ENCODE measurements around the gene RRN3.
"Not testable (repeated sequence)": the region's sequence is repeated elsewhere in the genome, so short reads cannot be mapped to it uniquely, and the experiment has no call there.

The RRN3 gene

DNA sequence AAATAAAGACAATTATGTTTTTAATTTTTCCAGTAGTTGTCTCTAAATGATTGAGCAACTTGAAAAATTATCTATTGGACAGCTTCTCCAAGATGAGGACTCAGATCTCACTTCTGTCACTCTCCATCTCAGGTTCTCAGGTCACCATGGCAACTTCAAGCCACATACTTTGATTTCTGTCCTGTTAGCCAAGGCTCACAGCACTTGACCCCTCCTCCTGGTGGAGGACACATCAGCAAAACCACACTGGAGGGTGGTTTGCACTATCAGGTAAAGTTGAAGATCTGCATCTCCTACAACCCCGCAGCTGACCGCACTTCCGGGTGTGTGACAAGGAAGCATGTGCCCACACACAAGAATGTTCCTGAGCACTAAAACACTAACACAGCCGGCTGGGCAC, 28.1 kb downstream of the RRN3 start:
- not testable (repeated sequence) for H3K4me1 ChIP-seq (ENCODE audit: control insufficient read depth in 2 of 2, insufficient read depth in 1 of 2, low read depth in 1 of 2, low read length in 2 of 2); H2BK15ac ChIP-seq (ENCODE audit: low read length); H2BK5ac ChIP-seq (ENCODE audit: low read length); H3K14ac ChIP-seq (ENCODE audit: low read length); H3K18ac ChIP-seq (ENCODE audit: low read length); H3K27me3 ChIP-seq (ENCODE audit: control insufficient read depth in 3 of 3, insufficient read depth in 3 of 3, low read depth in 1 of 3, low read length in 3 of 3); H3K9ac ChIP-seq (ENCODE audit: low read depth, low read length, poor library complexity); H3K27ac ChIP-seq (replicated peaks; ENCODE audit: low read length); H3K4me3 ChIP-seq (ENCODE audit: low read length in 2 of 2); H3K23ac ChIP-seq (ENCODE audit: low read depth, low read length, poor library complexity); H2BK120ac ChIP-seq (ENCODE audit: low read depth, low read length); DNase-seq (ENCODE audit: low spot score); H3K79me1 ChIP-seq (ENCODE audit: low read depth, low read length); H3K9me3 ChIP-seq (replicated peaks in 1 of 2; ENCODE audit: control insufficient read depth in 2 of 2, insufficient read depth in 1 of 2, low read depth in 1 of 2, low read length in 2 of 2); H4K91ac ChIP-seq (ENCODE audit: low read depth, low read length, poor library complexity); H3K4me2 ChIP-seq (ENCODE audit: insufficient read depth, low read length, poor library complexity, severe bottlenecking); H2AFZ ChIP-seq (ENCODE audit: low read length); H4K8ac ChIP-seq (ENCODE audit: low read depth, low read length); H2BK12ac ChIP-seq (ENCODE audit: low read length); H3K4ac ChIP-seq (ENCODE audit: low read length); H2AK5ac ChIP-seq (ENCODE audit: low read depth, low read length)
- no CpG with 5 or more reads among the region's 4 CpGs for WGBS, 2 donors (ENCODE audit: extremely low coverage in 2 of 2, insufficient read length in 2 of 2, insufficient replicate concordance in 1 of 2)
- H3K36me3 ChIP-seq (replicated peaks in 1 of 2; ENCODE audit: control insufficient read depth in 2 of 2, insufficient read depth in 2 of 2, low read length in 2 of 2): peaks cover 17 to 68% of the 10 kb centered on the region in 2 donors

DNA sequence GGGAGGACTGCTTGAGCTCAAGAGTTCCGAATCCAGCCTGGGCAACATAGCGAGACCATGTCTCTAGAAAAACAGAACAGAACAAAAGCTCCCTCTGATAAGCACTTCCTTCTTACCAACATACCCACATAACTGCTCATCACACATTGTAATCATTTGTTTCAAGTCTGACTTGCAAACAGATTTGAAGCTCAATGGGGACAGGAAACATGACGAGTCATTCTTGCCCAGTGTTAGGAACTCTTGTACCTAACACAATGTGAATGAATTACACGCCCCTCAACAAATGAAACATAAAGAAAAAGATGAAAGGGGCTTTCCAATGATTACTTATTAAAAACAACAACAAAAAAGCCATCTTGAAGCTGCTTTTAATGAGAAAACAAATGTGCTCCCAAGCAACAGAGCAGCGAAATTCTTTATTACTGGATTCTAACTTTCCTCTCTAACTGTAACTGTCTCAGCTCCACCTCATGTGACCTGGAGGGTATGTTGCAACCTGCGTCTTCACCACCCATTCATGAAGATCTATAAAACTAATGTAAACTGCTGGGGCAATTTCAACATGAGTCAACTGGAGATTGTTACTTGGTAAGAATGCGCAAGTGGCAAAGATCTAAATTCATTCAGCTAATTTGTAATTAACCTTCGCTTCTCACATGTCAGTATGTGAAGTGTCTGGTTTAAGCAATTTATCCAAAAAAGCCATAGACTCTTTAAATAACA, 31.8 kb downstream of the RRN3 start:
- not testable (repeated sequence) for H3K9ac ChIP-seq (ENCODE audit: low read depth, low read length, poor library complexity); H3K23ac ChIP-seq (ENCODE audit: low read depth, low read length, poor library complexity); H2BK5ac ChIP-seq (ENCODE audit: low read length); H3K9me3 ChIP-seq (replicated peaks in 1 of 2; ENCODE audit: control insufficient read depth in 2 of 2, insufficient read depth in 1 of 2, low read depth in 1 of 2, low read length in 2 of 2); H3K4me2 ChIP-seq (ENCODE audit: insufficient read depth, low read length, poor library complexity, severe bottlenecking); H2BK12ac ChIP-seq (ENCODE audit: low read length); H3K4ac ChIP-seq (ENCODE audit: low read length); H3K79me1 ChIP-seq (ENCODE audit: low read depth, low read length); H3K18ac ChIP-seq (ENCODE audit: low read length); H4K91ac ChIP-seq (ENCODE audit: low read depth, low read length, poor library complexity); H3K14ac ChIP-seq (ENCODE audit: low read length); H3K27ac ChIP-seq (replicated peaks; ENCODE audit: low read length); H2BK120ac ChIP-seq (ENCODE audit: low read depth, low read length); H2AFZ ChIP-seq (ENCODE audit: low read length); H3K4me1 ChIP-seq (ENCODE audit: control insufficient read depth in 2 of 2, insufficient read depth in 1 of 2, low read depth in 1 of 2, low read length in 2 of 2); DNase-seq (ENCODE audit: low spot score); H3K27me3 ChIP-seq (ENCODE audit: control insufficient read depth in 3 of 3, insufficient read depth in 3 of 3, low read depth in 1 of 3, low read length in 3 of 3); H2AK5ac ChIP-seq (ENCODE audit: low read depth, low read length); H4K8ac ChIP-seq (ENCODE audit: low read depth, low read length); H3K4me3 ChIP-seq (ENCODE audit: low read length in 2 of 2); H2BK15ac ChIP-seq (ENCODE audit: low read length)
- peaks cover 22 to 73% of the 10 kb centered on the region in 2 donors for H3K36me3 ChIP-seq (replicated peaks in 1 of 2; ENCODE audit: control insufficient read depth in 2 of 2, insufficient read depth in 2 of 2, low read length in 2 of 2)
- WGBS, 2 donors (ENCODE audit: extremely low coverage in 2 of 2, insufficient read length in 2 of 2, insufficient replicate concordance in 1 of 2): no CpG with 5 or more reads among the region's 8 CpGs

DNA sequence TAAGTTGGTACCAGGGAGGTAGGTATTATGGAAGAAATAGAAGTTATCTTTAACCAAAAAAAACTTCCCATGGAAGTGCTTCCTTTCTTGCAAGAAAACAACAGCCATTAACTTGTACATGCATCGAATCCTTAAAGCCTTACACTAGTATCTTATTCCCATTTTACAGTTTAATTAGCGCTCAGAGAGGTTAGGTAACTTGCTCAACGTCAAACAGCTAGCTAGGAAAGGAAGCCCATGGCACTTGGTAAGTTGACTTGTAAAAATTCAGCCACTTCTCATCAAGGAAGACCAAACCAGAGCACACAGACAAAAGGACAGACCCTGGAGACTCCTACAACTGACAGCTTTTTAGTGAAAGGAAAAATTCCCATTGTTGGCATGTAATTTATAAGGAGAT, 34.7 kb downstream of the RRN3 start:
- Histone ChIP-seq H3K4me1 (ENCODE audit: control insufficient read depth in 2 of 2, insufficient read depth in 1 of 2, low read depth in 1 of 2, low read length in 2 of 2) (peaks cover 0 to 2% of the 10 kb centered on the region in 2 donors), H3K36me3 (replicated peaks in 1 of 2; ENCODE audit: control insufficient read depth in 2 of 2, insufficient read depth in 2 of 2, low read length in 2 of 2) (peaks cover 20 to 56% of the 10 kb centered on the region in 2 donors), H3K27me3 (ENCODE audit: control insufficient read depth in 3 of 3, insufficient read depth in 3 of 3, low read depth in 1 of 3, low read length in 3 of 3) (no peaks in the 10 kb centered on the region), H3K23ac (ENCODE audit: low read depth, low read length, poor library complexity) (no peak overlapping the region), H2BK15ac (ENCODE audit: low read length) (no peak overlapping the region), H3K14ac (ENCODE audit: low read length) (no peak overlapping the region), H3K9me3 (replicated peaks in 1 of 2; ENCODE audit: control insufficient read depth in 2 of 2, insufficient read depth in 1 of 2, low read depth in 1 of 2, low read length in 2 of 2) (no peaks in the 10 kb centered on the region), H3K4me2 (ENCODE audit: insufficient read depth, low read length, poor library complexity, severe bottlenecking) (no peak overlapping the region), H2AFZ (ENCODE audit: low read length) (no peak overlapping the region), H2BK120ac (ENCODE audit: low read depth, low read length) (no peak overlapping the region), H2BK5ac (ENCODE audit: low read length) (no peak overlapping the region), H3K27ac (replicated peaks; ENCODE audit: low read length) (no peak overlapping the region), H3K79me1 (ENCODE audit: low read depth, low read length) (no peaks in the 10 kb centered on the region), H3K18ac (ENCODE audit: low read length) (no peak overlapping the region), H3K4me3 (ENCODE audit: low read length in 2 of 2) (no peak overlapping the region), H4K8ac (ENCODE audit: low read depth, low read length) (no peak overlapping the region), H3K9ac (ENCODE audit: low read depth, low read length, poor library complexity) (no peak overlapping the region), H2BK12ac (ENCODE audit: low read length) (no peak overlapping the region), H2AK5ac (ENCODE audit: low read depth, low read length) (no peak overlapping the region), H4K91ac (ENCODE audit: low read depth, low read length, poor library complexity) (no peak overlapping the region), H3K4ac (ENCODE audit: low read length) (no peak overlapping the region)
- no peak for DNase-seq (ENCODE audit: low spot score)
- WGBS, 2 donors (ENCODE audit: extremely low coverage in 2 of 2, insufficient read length in 2 of 2, insufficient replicate concordance in 1 of 2): no CpG with 5 or more reads among the region's 3 CpGs

DNA sequence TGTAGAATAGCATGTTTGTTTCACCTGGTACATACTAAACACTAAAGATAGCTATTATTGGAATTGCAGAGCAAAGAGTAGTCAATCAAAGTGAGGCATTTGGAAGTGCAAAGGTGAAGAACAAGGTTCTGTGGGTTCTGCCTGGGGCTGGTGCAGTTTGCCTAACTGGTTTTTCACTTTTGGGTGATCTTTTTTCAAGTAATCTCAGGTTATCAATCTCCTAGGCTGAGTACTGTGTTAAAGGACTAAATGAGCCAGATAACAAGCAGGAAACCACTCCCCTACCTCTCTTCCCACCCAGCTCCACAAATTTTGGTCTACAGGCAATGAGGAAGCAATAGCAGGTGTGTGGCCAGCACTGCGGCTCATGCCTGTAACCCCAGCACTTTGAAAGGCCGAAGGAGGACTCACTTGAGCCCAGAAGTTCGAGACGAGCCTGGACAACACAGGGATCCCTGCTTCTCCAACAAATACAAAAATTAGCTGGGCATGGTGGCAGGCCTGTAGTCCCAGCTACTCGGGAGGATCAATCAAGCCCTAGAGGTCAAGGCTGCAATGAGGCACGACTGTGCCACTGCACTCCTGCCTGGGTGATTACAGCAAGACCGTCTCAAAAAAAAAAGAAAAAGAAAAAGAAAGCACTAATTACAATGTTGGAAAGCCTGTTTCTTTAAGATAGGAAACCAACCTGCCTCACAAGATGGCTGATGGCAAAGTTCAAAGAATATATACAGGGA, 36.2 kb downstream of the RRN3 start:
- H4K8ac ChIP-seq (ENCODE audit: low read depth, low read length): no peak overlapping the region
- no peak overlapping the region for H3K9ac ChIP-seq (ENCODE audit: low read depth, low read length, poor library complexity)
- no peak for DNase-seq (ENCODE audit: low spot score)
- no peaks in the 10 kb centered on the region for H3K9me3 ChIP-seq (replicated peaks in 1 of 2; ENCODE audit: control insufficient read depth in 2 of 2, insufficient read depth in 1 of 2, low read depth in 1 of 2, low read length in 2 of 2)
- H3K36me3 ChIP-seq (replicated peaks in 1 of 2; ENCODE audit: control insufficient read depth in 2 of 2, insufficient read depth in 2 of 2, low read length in 2 of 2): peaks cover 20 to 45% of the 10 kb centered on the region in 2 donors
- H2AFZ ChIP-seq (ENCODE audit: low read length): no peak overlapping the region
- H3K79me1 ChIP-seq (ENCODE audit: low read depth, low read length): no peaks in the 10 kb centered on the region
- no peak overlapping the region for H2BK15ac ChIP-seq (ENCODE audit: low read length)
- H2BK120ac ChIP-seq (ENCODE audit: low read depth, low read length): no peak overlapping the region
- no peak overlapping the region for H2BK12ac ChIP-seq (ENCODE audit: low read length)
- H3K14ac ChIP-seq (ENCODE audit: low read length): no peak overlapping the region
- H3K18ac ChIP-seq (ENCODE audit: low read length): no peak overlapping the region
- H3K27me3 ChIP-seq (ENCODE audit: control insufficient read depth in 3 of 3, insufficient read depth in 3 of 3, low read depth in 1 of 3, low read length in 3 of 3): no peaks in the 10 kb centered on the region
- no peak overlapping the region for H3K23ac ChIP-seq (ENCODE audit: low read depth, low read length, poor library complexity)
- no peak overlapping the region for H2AK5ac ChIP-seq (ENCODE audit: low read depth, low read length)
- no peak overlapping the region for H3K4ac ChIP-seq (ENCODE audit: low read length)
- H2BK5ac ChIP-seq (ENCODE audit: low read length): no peak overlapping the region
- no peak overlapping the region for H3K4me3 ChIP-seq (ENCODE audit: low read length in 2 of 2)
- no peak overlapping the region for H3K4me2 ChIP-seq (ENCODE audit: insufficient read depth, low read length, poor library complexity, severe bottlenecking)
- no CpG with 5 or more reads among the region's 7 CpGs for WGBS, 2 donors (ENCODE audit: extremely low coverage in 2 of 2, insufficient read length in 2 of 2, insufficient replicate concordance in 1 of 2)
- H3K27ac ChIP-seq (replicated peaks; ENCODE audit: low read length): no peak overlapping the region
- H4K91ac ChIP-seq (ENCODE audit: low read depth, low read length, poor library complexity): no peak overlapping the region
- H3K4me1 ChIP-seq (ENCODE audit: control insufficient read depth in 2 of 2, insufficient read depth in 1 of 2, low read depth in 1 of 2, low read length in 2 of 2): peaks cover 0 to 2% of the 10 kb centered on the region in 2 donors

Data from neuronal stem cell (in vitro differentiated cells).